Measurements from ENCODE around the gene PTGES3L.
"Not testable (repeated sequence)": the region's sequence is repeated elsewhere in the genome, so short reads cannot be mapped to it uniquely, and the experiment has no call there.

PTGES3L gene

GRCh38 chr17:42975701-42976100 is 4.2 kb downstream of the PTGES3L start:
- DNase-seq = not testable (repeated sequence)

GRCh38 chr17:42975265-42975664 is 4.6 kb downstream of the PTGES3L start:
- no peak for DNase-seq

GRCh38 chr17:42973323-42973722 is 6.6 kb downstream of the PTGES3L start:
- DNase-seq = not testable (repeated sequence)

- no peak for DNase-seq
Observed at GRCh38 chr17:42971589-42971988, 8.3 kb downstream of the PTGES3L start.

- DNase-seq = no peak
Observed at GRCh38 chr17:42969001-42969581, 10.8 kb downstream of the PTGES3L start.

GRCh38 chr17:42967925-42968324 is 12.0 kb downstream of the PTGES3L start:
- no peak for DNase-seq

- DNase-seq = peak; percentile 80
Observed at GRCh38 chr17:42964161-42964932, 15.5 kb downstream of the PTGES3L start, which contains the start of gene AARSD1. AARSD1 (minus strand) TSS chr17:42964454; CDS start chr17:42964440, 14 bp downstream.

GRCh38 chr17:42953669-42954068 is 26.2 kb downstream of the PTGES3L start:
- DNase-seq = no peak

- DNase-seq = no peak
Observed at GRCh38 chr17:42950044-42950783, 29.7 kb downstream of the PTGES3L start.

GRCh38 chr17:42946812-42947211 is 33.1 kb downstream of the PTGES3L start:
- DNase-seq = no peak

- DNase-seq = no peak
Observed at GRCh38 chr17:42944211-42944610, 35.7 kb downstream of the PTGES3L start.

- DNase-seq = no peak
Observed at GRCh38 chr17:42937712-42938596, 41.9 kb downstream of the PTGES3L start.

GRCh38 chr17:42929497-42929844 is 50.4 kb downstream of the PTGES3L start:
- no peak for DNase-seq

GRCh38 chr17:42928714-42929496 is 51.0 kb downstream of the PTGES3L start:
- no peak for DNase-seq

GRCh38 chr17:42924891-42925290 is 55.0 kb downstream of the PTGES3L start:
- DNase-seq = no peak

- DNase-seq = not testable (repeated sequence)
Observed at GRCh38 chr17:42923472-42923871, 56.4 kb downstream of the PTGES3L start.

- no peak for DNase-seq
Observed at GRCh38 chr17:42922294-42922693, 57.6 kb downstream of the PTGES3L start.

GRCh38 chr17:42920922-42921321 is 59.0 kb downstream of the PTGES3L start:
- no peak for DNase-seq

GRCh38 chr17:42920106-42920900 is 59.6 kb downstream of the PTGES3L start:
- no peak for DNase-seq

- DNase-seq = not testable (repeated sequence)
Observed at GRCh38 chr17:42919522-42920077, 60.3 kb downstream of the PTGES3L start.
